Muscle layer of colon (tissue), 2 donors: ENCODE results near the gene APLN.

Source experiments
- H3K27ac ChIP-seq: one replicate; pipeline ENCODE4 v1.7.0; 2013; ENCODE audit warnings: low read depth, mild to moderate bottlenecking, low read length, moderate library complexity
- H3K27me3 ChIP-seq, 2 donors: one replicate each; pipeline ENCODE4 v1.7.0; 2013; ENCODE audit warnings: low read length in 2 of 2, mild to moderate bottlenecking in 2 of 2; ENCODE audit not compliant: insufficient read depth in 2 of 2, control insufficient read depth in 1 of 2
- H3K36me3 ChIP-seq: one replicate; pipeline ENCODE4 v1.7.0; 2013; ENCODE audit warnings: mild to moderate bottlenecking, low read length; ENCODE audit not compliant: insufficient read depth
- H3K4me1 ChIP-seq: one replicate; pipeline ENCODE4 v1.7.0; 2013; ENCODE audit warnings: mild to moderate bottlenecking, low read length; ENCODE audit not compliant: insufficient read depth
- H3K4me3 ChIP-seq, 2 donors: one replicate each; pipeline ENCODE4 v1.7.0; 2013; ENCODE audit warnings: low read length in 2 of 2, low read depth in 1 of 2, mild to moderate bottlenecking in 1 of 2, moderate library complexity in 1 of 2
- H3K9ac ChIP-seq: one replicate; pipeline ENCODE4 v1.7.0; 2013; ENCODE audit warnings: low read length
- H3K9me3 ChIP-seq: one replicate; pipeline ENCODE4 v1.7.0; 2013; ENCODE audit warnings: mild to moderate bottlenecking, low read length
- donor health status: abdominal sarcoma.
- donor health status: Adenocarcinoma of cecum.

APLN gene

DNA sequence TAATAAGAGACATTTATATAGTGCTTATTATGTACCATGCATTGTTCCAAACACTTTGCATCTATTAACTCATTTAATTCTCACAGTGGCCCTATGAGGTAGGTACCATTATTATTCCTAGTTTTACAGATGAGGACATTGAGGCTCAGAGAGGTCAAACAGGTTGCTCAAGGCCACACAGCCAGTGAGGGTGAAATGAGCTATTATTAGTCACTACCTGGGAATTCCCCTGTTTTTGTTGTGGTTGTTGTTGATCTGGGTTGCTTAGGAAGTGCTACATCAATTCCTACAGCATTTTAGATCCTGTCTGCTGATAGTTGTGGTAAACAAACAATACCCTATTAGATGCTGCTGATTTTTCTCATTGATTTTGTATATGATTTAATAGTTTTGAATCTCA lies 41.2 kb downstream of the APLN start:
- no peak overlapping the region for H3K4me3 ChIP-seq
- no peaks in the 10 kb centered on the region for H3K36me3 ChIP-seq
- peaks cover 0 to 8% of the 10 kb centered on the region in 2 donors for H3K27me3 ChIP-seq
- no peak overlapping the region for H3K9ac ChIP-seq
- no peak overlapping the region for H3K27ac ChIP-seq
- H3K4me1 ChIP-seq = no peaks in the 10 kb centered on the region
- H3K9me3 ChIP-seq = no peaks in the 10 kb centered on the region

GRCh38 chrX:129612396-129612795 lies 42.4 kb downstream of the APLN start:
- Histone ChIP-seq H3K27me3 (peaks cover 0 to 13% of the 10 kb centered on the region in 2 donors), H3K4me3 (no peak overlapping the region), H3K4me1 (no peaks in the 10 kb centered on the region), H3K36me3 (no peaks in the 10 kb centered on the region), H3K9ac (no peak overlapping the region), H3K27ac (no peak overlapping the region), H3K9me3 (no peaks in the 10 kb centered on the region)

GRCh38 chrX:129609395-129609794 lies 45.4 kb downstream of the APLN start:
- no peaks in the 10 kb centered on the region for H3K9me3 ChIP-seq
- no peaks in the 10 kb centered on the region for H3K36me3 ChIP-seq
- H3K9ac ChIP-seq = no peak overlapping the region
- no peak overlapping the region for H3K27ac ChIP-seq
- H3K4me1 ChIP-seq = peaks cover 2% of the 10 kb centered on the region
- peaks cover 0 to 9% of the 10 kb centered on the region in 2 donors for H3K27me3 ChIP-seq
- no peak overlapping the region for H3K4me3 ChIP-seq

DNA sequence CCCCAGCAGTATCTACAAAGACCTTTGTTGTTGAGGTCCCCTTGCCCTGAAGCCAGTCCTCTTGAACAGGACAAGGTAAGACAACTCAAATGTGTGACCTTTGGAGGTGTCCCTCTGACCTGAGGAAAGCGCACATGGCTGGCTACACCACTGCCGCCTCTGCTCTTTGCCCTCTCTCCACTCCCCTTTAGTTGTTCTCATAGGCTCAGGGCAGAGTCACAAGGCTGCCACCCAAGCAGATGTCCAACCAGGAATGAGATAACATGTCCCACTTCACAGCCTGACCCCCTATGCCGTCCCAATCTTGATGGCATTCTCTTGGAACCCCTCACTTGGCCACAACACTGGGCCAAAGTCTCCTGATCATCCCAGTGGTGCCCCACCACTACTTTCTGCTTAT lies 46.3 kb downstream of the APLN start:
- Histone ChIP-seq H3K9ac (no peak overlapping the region), H3K27me3 (peaks cover 0 to 8% of the 10 kb centered on the region in 2 donors), H3K36me3 (no peaks in the 10 kb centered on the region), H3K9me3 (no peaks in the 10 kb centered on the region), H3K4me3 (no peak overlapping the region), H3K27ac (no peak overlapping the region), H3K4me1 (peaks cover 6% of the 10 kb centered on the region)

DNA sequence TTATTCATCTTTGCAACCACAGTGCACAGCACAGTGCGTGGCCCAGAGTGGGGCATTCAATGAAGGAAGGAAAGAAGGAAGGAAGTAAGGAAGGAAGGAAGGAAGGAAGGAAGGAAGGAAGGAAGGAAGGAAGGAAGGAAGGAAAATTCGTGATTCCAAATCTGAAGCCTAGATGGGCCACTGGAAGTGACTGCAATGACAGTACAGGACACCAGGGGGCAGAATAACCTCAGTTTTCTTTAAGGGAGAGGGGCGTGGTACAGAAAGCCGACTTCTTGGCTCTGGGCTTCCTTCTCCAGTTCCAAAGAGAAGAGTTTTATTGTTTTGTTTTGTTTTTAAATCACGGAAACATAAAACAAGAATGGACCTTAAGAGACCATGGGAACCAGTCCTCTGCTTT lies 47.8 kb downstream of the APLN start:
- no peak overlapping the region for H3K4me3 ChIP-seq
- H3K27ac ChIP-seq = no peak overlapping the region
- H3K9me3 ChIP-seq = no peaks in the 10 kb centered on the region
- peaks cover 0 to 8% of the 10 kb centered on the region in 2 donors for H3K27me3 ChIP-seq
- peaks cover 6% of the 10 kb centered on the region for H3K4me1 ChIP-seq
- H3K36me3 ChIP-seq = no peaks in the 10 kb centered on the region
- H3K9ac ChIP-seq = no peak overlapping the region

DNA sequence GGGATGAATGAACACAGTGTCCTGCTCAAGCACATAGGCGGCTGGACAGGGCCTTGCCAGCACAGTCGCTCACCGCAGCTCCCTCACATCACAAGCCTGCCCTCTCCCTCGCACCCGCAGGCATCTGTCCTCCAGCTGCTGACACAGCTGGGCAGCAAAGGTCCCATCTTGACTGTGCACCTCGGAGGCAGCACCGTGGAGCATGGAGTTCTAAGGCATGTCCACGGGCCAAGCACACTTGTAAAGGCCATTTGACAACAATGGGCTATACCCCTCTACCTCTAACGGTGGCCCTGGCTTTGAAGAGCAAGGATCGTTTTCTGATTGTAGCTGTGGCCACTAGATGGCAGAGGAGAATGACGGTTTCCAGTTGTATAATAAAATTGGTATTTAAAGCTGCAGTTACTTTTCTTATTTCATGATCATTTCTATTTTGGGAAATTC lies 53.8 kb downstream of the APLN start:
- H3K27me3 ChIP-seq = peaks cover 0 to 4% of the 10 kb centered on the region in 2 donors
- no peaks in the 10 kb centered on the region for H3K9me3 ChIP-seq
- H3K36me3 ChIP-seq = peaks cover 3% of the 10 kb centered on the region
- no peak overlapping the region for H3K27ac ChIP-seq
- H3K9ac ChIP-seq = no peak overlapping the region
- peaks cover 6% of the 10 kb centered on the region for H3K4me1 ChIP-seq
- no peak overlapping the region for H3K4me3 ChIP-seq

DNA sequence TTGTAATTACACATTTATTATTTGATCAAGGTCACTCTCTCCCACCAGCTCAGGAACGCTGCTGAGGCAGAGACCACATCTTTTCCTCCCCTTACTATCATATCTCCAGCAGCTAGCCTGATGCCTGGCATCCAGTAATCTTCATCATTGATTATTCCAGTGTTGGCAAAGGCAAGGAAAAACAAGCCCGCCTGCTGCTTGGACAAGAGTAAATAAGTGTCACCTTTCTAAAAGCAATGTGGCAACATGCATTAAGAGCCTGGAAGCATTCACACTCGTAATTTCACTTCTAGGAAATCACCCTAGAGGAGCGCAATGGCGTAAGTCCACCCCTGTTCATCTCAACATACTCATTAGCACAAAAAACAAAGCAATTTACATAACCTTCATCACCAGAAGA lies 54.8 kb downstream of the APLN start:
- Histone ChIP-seq H3K9me3 (no peaks in the 10 kb centered on the region), H3K4me3 (no peak overlapping the region), H3K4me1 (peaks cover 6% of the 10 kb centered on the region), H3K27me3 (no peaks in the 10 kb centered on the region), H3K36me3 (peaks cover 3% of the 10 kb centered on the region), H3K27ac (no peak overlapping the region), H3K9ac (no peak overlapping the region)

DNA sequence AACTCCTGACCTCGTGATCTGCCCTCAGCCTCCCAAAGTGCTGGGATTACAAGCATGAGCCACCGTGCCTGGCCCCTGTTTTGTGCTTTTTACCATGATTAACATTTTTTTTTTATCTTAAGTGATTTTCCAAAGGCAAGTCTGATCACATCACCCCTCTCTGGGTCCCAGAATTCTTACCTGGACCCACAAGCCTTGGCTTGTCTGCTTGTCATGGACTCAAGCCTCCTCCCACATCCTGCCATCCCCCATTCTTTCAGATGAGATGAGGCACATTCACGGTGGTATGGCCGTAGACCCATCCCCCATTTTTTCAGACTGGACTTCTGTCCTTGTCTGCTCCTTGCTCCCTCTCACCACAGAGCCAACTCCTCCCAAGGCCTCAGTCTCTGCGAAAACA lies 55.3 kb downstream of the APLN start:
- H3K4me1 ChIP-seq = peaks cover 5% of the 10 kb centered on the region
- no peak overlapping the region for H3K27ac ChIP-seq
- no peak overlapping the region for H3K9ac ChIP-seq
- no peaks in the 10 kb centered on the region for H3K9me3 ChIP-seq
- peaks cover 3% of the 10 kb centered on the region for H3K36me3 ChIP-seq
- H3K4me3 ChIP-seq = no peak overlapping the region
- no peaks in the 10 kb centered on the region for H3K27me3 ChIP-seq

DNA sequence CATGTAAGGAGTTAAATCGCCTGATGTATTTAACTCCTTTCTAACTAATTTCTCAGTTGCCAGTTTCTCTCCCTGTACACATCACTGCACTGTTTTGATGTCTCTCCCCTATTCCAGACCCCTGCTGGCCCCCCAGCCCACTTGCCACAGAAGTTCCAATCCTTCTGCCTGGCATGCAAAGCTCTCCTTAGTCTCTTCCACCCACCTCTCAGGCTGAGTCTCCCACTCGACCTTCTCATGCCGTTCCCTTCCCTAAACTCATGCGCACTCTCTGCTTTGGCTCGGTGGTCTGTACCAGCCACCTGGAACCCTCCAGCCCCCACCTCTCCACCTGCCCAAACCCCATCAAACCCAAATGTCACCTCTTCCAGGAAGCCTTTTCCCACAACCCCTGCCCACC lies 56.9 kb downstream of the APLN start:
- Histone ChIP-seq H3K4me1 (no peaks in the 10 kb centered on the region), H3K9me3 (no peaks in the 10 kb centered on the region), H3K4me3 (no peak overlapping the region), H3K27me3 (no peaks in the 10 kb centered on the region), H3K36me3 (peaks cover 3% of the 10 kb centered on the region), H3K9ac (no peak overlapping the region), H3K27ac (no peak overlapping the region)

DNA sequence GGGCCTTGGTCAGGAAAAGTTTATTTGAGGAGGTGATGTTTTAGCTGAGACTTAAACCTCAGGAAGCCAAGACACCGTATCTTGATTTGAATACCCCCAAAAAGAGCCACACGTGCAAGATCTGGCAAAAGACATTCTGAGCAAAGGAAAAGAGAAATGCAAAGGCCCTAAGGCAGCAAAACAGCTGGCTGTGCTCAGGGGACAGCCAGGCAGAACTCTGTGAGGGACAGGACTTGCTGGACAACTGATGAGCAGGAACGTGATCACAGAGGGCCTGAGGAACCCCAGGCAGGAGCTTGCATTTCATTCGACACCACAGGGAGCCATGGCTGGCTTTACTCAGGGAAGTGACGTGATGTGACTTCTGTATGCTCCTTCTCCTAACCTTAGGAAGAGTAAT lies 58.7 kb downstream of the APLN start:
- Histone ChIP-seq H3K9ac (no peak overlapping the region), H3K4me1 (no peaks in the 10 kb centered on the region), H3K9me3 (no peaks in the 10 kb centered on the region), H3K4me3 (no peak overlapping the region), H3K27ac (no peak overlapping the region), H3K36me3 (peaks cover 3% of the 10 kb centered on the region), H3K27me3 (no peaks in the 10 kb centered on the region)
